ENCODE results near the gene SMOC1. TPM values are rescaled to one million over a fixed set of nuclear protein-coding genes. Genes with fewer than 3 reads are reported as not detected.

SMOC1 gene
- total and polyA plus RNA-seq, 2 donors (not counting 1 experiment from before 2014, with no cell fraction given) = 0.06 TPM; not detected in 1

DNA sequence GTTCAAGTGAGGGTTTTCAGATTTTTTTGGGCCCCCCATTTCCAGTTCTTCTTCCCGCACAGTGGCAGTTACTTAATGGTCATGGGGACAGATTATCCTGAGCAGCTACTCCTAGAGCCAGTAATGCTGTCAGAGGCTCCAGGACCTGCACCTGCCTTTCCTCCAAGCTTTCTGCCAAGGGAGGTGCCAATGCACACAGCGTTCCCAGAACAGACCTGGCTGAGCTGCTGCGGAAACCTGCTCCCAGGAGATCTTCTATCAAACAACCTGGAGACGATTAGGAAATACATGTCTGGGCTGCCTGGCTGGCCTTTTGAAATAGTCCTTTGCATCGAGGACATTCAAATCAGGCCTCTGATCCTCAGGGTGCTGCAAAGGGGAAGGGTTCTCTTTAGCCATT is 188.6 kb downstream of the SMOC1 start:
- Histone ChIP-seq H2AFZ (ENCODE audit: low read length) (no peak overlapping the region), H4K20me1 (ENCODE audit: control insufficient read depth, extremely low read depth, insufficient read depth, low read length) (no peaks in the 10 kb centered on the region), H3K36me3 (ENCODE audit: control insufficient read depth, insufficient read depth, low read length) (no peaks in the 10 kb centered on the region), H3K9ac (ENCODE audit: insufficient read depth, low read length) (no peak overlapping the region), H3K4me3 (replicated peaks in 1 of 4; ENCODE audit: control extremely low read depth in 1 of 4, insufficient read depth in 1 of 4, low read depth in 3 of 4, low read length in 4 of 4) (no peak overlapping the region), H3K4me2 (ENCODE audit: extremely low read depth, insufficient read depth, low read length) (no peak overlapping the region), H3K79me2 (ENCODE audit: control insufficient read depth, insufficient read depth, low read length) (no peaks in the 10 kb centered on the region), H3K27ac (ENCODE audit: insufficient read depth, low read length) (no peak overlapping the region), H3K9me3 (ENCODE audit: control insufficient read depth, insufficient read depth, low read depth, low read length) (no peaks in the 10 kb centered on the region), H3K4me1 (ENCODE audit: control insufficient read depth, extremely low read depth, insufficient read depth, low read length) (no peaks in the 10 kb centered on the region), H3K27me3 (ENCODE audit: control insufficient read depth, insufficient read depth, low read length) (no peaks in the 10 kb centered on the region)
- no peak for DNase-seq (ENCODE audit: low read depth in 2 of 2)
- TF ChIP-seq CTCF (conservative IDR thresholded peaks at IDR 0.05 in 1 of 2, IDR thresholded peaks at IDR 0.05 in 1 of 2; ENCODE audit: low read depth in 1 of 2, low read length in 2 of 2) = no peak
- TF ChIP-seq EZH2 (IDR thresholded peaks at IDR 0.05; ENCODE audit: low read length, missing control alignments) = no peak

- DNase-seq (ENCODE audit: low read depth in 2 of 2) = no peak
- Histone ChIP-seq H3K36me3 (ENCODE audit: control insufficient read depth, insufficient read depth, low read length) (no peaks in the 10 kb centered on the region), H3K79me2 (ENCODE audit: control insufficient read depth, insufficient read depth, low read length) (no peaks in the 10 kb centered on the region)
Observed at GRCh38 chr14:70069186-70069585, 190.0 kb downstream of the SMOC1 start.

GRCh38 chr14:70073924-70074566 is 194.8 kb downstream of the SMOC1 start:
- H3K9ac ChIP-seq (ENCODE audit: insufficient read depth, low read length) = no peak overlapping the region
- H3K4me3 ChIP-seq (replicated peaks in 1 of 4; ENCODE audit: control extremely low read depth in 1 of 4, insufficient read depth in 1 of 4, low read depth in 3 of 4, low read length in 4 of 4) = no peak overlapping the region
- no peaks in the 10 kb centered on the region for H3K79me2 ChIP-seq (ENCODE audit: control insufficient read depth, insufficient read depth, low read length)
- no peaks in the 10 kb centered on the region for H3K36me3 ChIP-seq (ENCODE audit: control insufficient read depth, insufficient read depth, low read length)
- H3K27me3 ChIP-seq (ENCODE audit: control insufficient read depth, insufficient read depth, low read length) = no peaks in the 10 kb centered on the region
- no peak overlapping the region for H3K27ac ChIP-seq (ENCODE audit: insufficient read depth, low read length)
- H3K4me1 ChIP-seq (ENCODE audit: control insufficient read depth, extremely low read depth, insufficient read depth, low read length) = no peaks in the 10 kb centered on the region
- TF ChIP-seq EZH2 (IDR thresholded peaks at IDR 0.05; ENCODE audit: low read length, missing control alignments) (no peak), CTCF (conservative IDR thresholded peaks at IDR 0.05 in 1 of 2, IDR thresholded peaks at IDR 0.05 in 1 of 2; ENCODE audit: low read depth in 1 of 2, low read length in 2 of 2) (peak; percentile 68 to 88)
- H3K4me2 ChIP-seq (ENCODE audit: extremely low read depth, insufficient read depth, low read length) = no peak overlapping the region
- H2AFZ ChIP-seq (ENCODE audit: low read length) = no peak overlapping the region
- no peaks in the 10 kb centered on the region for H3K9me3 ChIP-seq (ENCODE audit: control insufficient read depth, insufficient read depth, low read depth, low read length)
- no peaks in the 10 kb centered on the region for H4K20me1 ChIP-seq (ENCODE audit: control insufficient read depth, extremely low read depth, insufficient read depth, low read length)
- peak; percentile 27 to 70 for DNase-seq (ENCODE audit: low read depth in 2 of 2)

More at GRCh38 chr14:70069186-70069585, 190.0 kb downstream of the SMOC1 start:
- Histone ChIP-seq H3K4me3 (replicated peaks in 1 of 4; ENCODE audit: control extremely low read depth in 1 of 4, insufficient read depth in 1 of 4, low read depth in 3 of 4, low read length in 4 of 4) (no peak overlapping the region), H3K27me3 (ENCODE audit: control insufficient read depth, insufficient read depth, low read length) (no peaks in the 10 kb centered on the region), H2AFZ (ENCODE audit: low read length) (no peak overlapping the region), H4K20me1 (ENCODE audit: control insufficient read depth, extremely low read depth, insufficient read depth, low read length) (no peaks in the 10 kb centered on the region), H3K4me1 (ENCODE audit: control insufficient read depth, extremely low read depth, insufficient read depth, low read length) (no peaks in the 10 kb centered on the region), H3K4me2 (ENCODE audit: extremely low read depth, insufficient read depth, low read length) (no peak overlapping the region), H3K9me3 (ENCODE audit: control insufficient read depth, insufficient read depth, low read depth, low read length) (no peaks in the 10 kb centered on the region), H3K9ac (ENCODE audit: insufficient read depth, low read length) (no peak overlapping the region), H3K27ac (ENCODE audit: insufficient read depth, low read length) (no peak overlapping the region)
- no peak for TF ChIP-seq EZH2 (IDR thresholded peaks at IDR 0.05; ENCODE audit: low read length, missing control alignments)
- no peak for TF ChIP-seq CTCF (conservative IDR thresholded peaks at IDR 0.05 in 1 of 2, IDR thresholded peaks at IDR 0.05 in 1 of 2; ENCODE audit: low read depth in 1 of 2, low read length in 2 of 2)

Data from fibroblast of lung (primary cell).